ENCODE results near the gene CD52. TPM values are rescaled to one million over a fixed set of nuclear protein-coding genes. Genes with fewer than 3 reads are reported as not detected.

CD52 gene
- total RNA-seq, 1 experiment from 2014 or later, result 735 TPM

- H3K9me3 ChIP-seq (ENCODE audit: low read length), result no peaks in the 10 kb centered on the region
- peak overlapping the region; percentile 81 for H3K9ac ChIP-seq (ENCODE audit: low read length)
- H3K4me2 ChIP-seq (ENCODE audit: low read depth, low read length, poor library complexity, severe bottlenecking), result no peak overlapping the region
- no peaks in the 10 kb centered on the region for H3K9me2 ChIP-seq (replicated peaks; ENCODE audit: insufficient read depth, low read length)
- peaks cover 22% of the 10 kb centered on the region for H3K79me2 ChIP-seq (ENCODE audit: low read length)
- DNase-seq, result peak; percentile 38
- H4K20me1 ChIP-seq (ENCODE audit: insufficient read depth, low read depth, low read length), result no peaks in the 10 kb centered on the region
- no peaks in the 10 kb centered on the region for H3K27me3 ChIP-seq (ENCODE audit: low read length)
- peak overlapping the region; percentile 98 for H3K27ac ChIP-seq (ENCODE audit: low read length)
- no peak overlapping the region for H2AFZ ChIP-seq (ENCODE audit: low read length)
- H3K4me1 ChIP-seq (ENCODE audit: low read length), result peaks cover 54% of the 10 kb centered on the region
- H3K36me3 ChIP-seq (ENCODE audit: insufficient read depth, low read length), result peaks cover 26% of the 10 kb centered on the region
- no peak overlapping the region for H3K4me3 ChIP-seq (ENCODE audit: low read length)
Observed at GRCh38 chr1:26277719-26278118, 40.0 kb upstream of the CD52 start.

- Histone ChIP-seq H3K9me2 (replicated peaks; ENCODE audit: insufficient read depth, low read length) (no peaks in the 10 kb centered on the region), H4K20me1 (ENCODE audit: insufficient read depth, low read depth, low read length) (no peaks in the 10 kb centered on the region), H3K27ac (ENCODE audit: low read length) (peak overlapping the region; percentile 98), H3K9ac (ENCODE audit: low read length) (peak overlapping the region; percentile 81), H3K36me3 (ENCODE audit: insufficient read depth, low read length) (peaks cover 21% of the 10 kb centered on the region), H2AFZ (ENCODE audit: low read length) (no peak overlapping the region), H3K27me3 (ENCODE audit: low read length) (no peaks in the 10 kb centered on the region), H3K9me3 (ENCODE audit: low read length) (no peaks in the 10 kb centered on the region), H3K79me2 (ENCODE audit: low read length) (peaks cover 22% of the 10 kb centered on the region), H3K4me3 (ENCODE audit: low read length) (no peak overlapping the region), H3K4me1 (ENCODE audit: low read length) (peaks cover 60% of the 10 kb centered on the region), H3K4me2 (ENCODE audit: low read depth, low read length, poor library complexity, severe bottlenecking) (peak overlapping the region; percentile 83)
- peak; percentile 46 for DNase-seq
Observed at GRCh38 chr1:26278303-26278702, 39.5 kb upstream of the CD52 start.

- H3K27me3 ChIP-seq (ENCODE audit: low read length), result no peaks in the 10 kb centered on the region
- H3K79me2 ChIP-seq (ENCODE audit: low read length), result peaks cover 22% of the 10 kb centered on the region
- peak overlapping the region; percentile 98 for H3K27ac ChIP-seq (ENCODE audit: low read length)
- H3K9me3 ChIP-seq (ENCODE audit: low read length), result no peaks in the 10 kb centered on the region
- H3K4me3 ChIP-seq (ENCODE audit: low read length), result peak overlapping the region; percentile 73
- no peaks in the 10 kb centered on the region for H3K9me2 ChIP-seq (replicated peaks; ENCODE audit: insufficient read depth, low read length)
- peak overlapping the region; percentile 81 for H3K9ac ChIP-seq (ENCODE audit: low read length)
- peaks cover 21% of the 10 kb centered on the region for H3K36me3 ChIP-seq (ENCODE audit: insufficient read depth, low read length)
- H2AFZ ChIP-seq (ENCODE audit: low read length), result no peak overlapping the region
- DNase-seq, result peak; percentile 63
- peak overlapping the region; percentile 83 for H3K4me2 ChIP-seq (ENCODE audit: low read depth, low read length, poor library complexity, severe bottlenecking)
- H3K4me1 ChIP-seq (ENCODE audit: low read length), result peaks cover 66% of the 10 kb centered on the region
- H4K20me1 ChIP-seq (ENCODE audit: insufficient read depth, low read depth, low read length), result no peaks in the 10 kb centered on the region
Observed at GRCh38 chr1:26278724-26279455, 38.9 kb upstream of the CD52 start.

- no peaks in the 10 kb centered on the region for H4K20me1 ChIP-seq (ENCODE audit: insufficient read depth, low read depth, low read length)
- no peak within 1 kb of the TSS for H2AFZ ChIP-seq (ENCODE audit: low read length)
Observed at GRCh38 chr1:26279456-26280332, 38.1 kb upstream of the CD52 start, which contains the start of gene SH3BGRL3. SH3BGRL3 (plus strand) TSS chr1:26280086; CDS start chr1:26280156, 70 bp downstream.

GRCh38 chr1:26280333-26281042 is 37.3 kb upstream of the CD52 start:
- no peak for DNase-seq
- H3K9ac ChIP-seq (ENCODE audit: low read length), result peak overlapping the region; percentile 81
- no peaks in the 10 kb centered on the region for H4K20me1 ChIP-seq (ENCODE audit: insufficient read depth, low read depth, low read length)
- peaks cover 82% of the 10 kb centered on the region for H3K4me1 ChIP-seq (ENCODE audit: low read length)
- no peaks in the 10 kb centered on the region for H3K27me3 ChIP-seq (ENCODE audit: low read length)
- peaks cover 21% of the 10 kb centered on the region for H3K36me3 ChIP-seq (ENCODE audit: insufficient read depth, low read length)
- H3K4me3 ChIP-seq (ENCODE audit: low read length), result peak overlapping the region; percentile 73
- no peak overlapping the region for H2AFZ ChIP-seq (ENCODE audit: low read length)
- H3K4me2 ChIP-seq (ENCODE audit: low read depth, low read length, poor library complexity, severe bottlenecking), result peak overlapping the region; percentile 83
- H3K79me2 ChIP-seq (ENCODE audit: low read length), result peaks cover 22% of the 10 kb centered on the region
- no peaks in the 10 kb centered on the region for H3K9me3 ChIP-seq (ENCODE audit: low read length)
- H3K27ac ChIP-seq (ENCODE audit: low read length), result peak overlapping the region; percentile 98
- H3K9me2 ChIP-seq (replicated peaks; ENCODE audit: insufficient read depth, low read length), result no peaks in the 10 kb centered on the region

More at GRCh38 chr1:26279456-26280332, 38.1 kb upstream of the CD52 start, which contains the start of gene SH3BGRL3:
- Histone ChIP-seq H3K36me3 (ENCODE audit: insufficient read depth, low read length) (peaks cover 21% of the 10 kb centered on the region), H3K4me1 (ENCODE audit: low read length) (peaks cover 74% of the 10 kb centered on the region), H3K27ac (ENCODE audit: low read length) (peak within 1 kb of the TSS; percentile 98), H3K9me2 (replicated peaks; ENCODE audit: insufficient read depth, low read length) (no peaks in the 10 kb centered on the region), H3K27me3 (ENCODE audit: low read length) (no peaks in the 10 kb centered on the region), H3K4me3 (ENCODE audit: low read length) (peak within 1 kb of the TSS; percentile 73), H3K4me2 (ENCODE audit: low read depth, low read length, poor library complexity, severe bottlenecking) (peak within 1 kb of the TSS; percentile 83), H3K79me2 (ENCODE audit: low read length) (peaks cover 22% of the 10 kb centered on the region), H3K9ac (ENCODE audit: low read length) (peak within 1 kb of the TSS; percentile 81), H3K9me3 (ENCODE audit: low read length) (no peaks in the 10 kb centered on the region)
- DNase-seq, result peak; percentile 95

- Histone ChIP-seq H3K36me3 (ENCODE audit: insufficient read depth, low read length) (peaks cover 19% of the 10 kb centered on the region), H3K79me2 (ENCODE audit: low read length) (peaks cover 22% of the 10 kb centered on the region), H3K27me3 (ENCODE audit: low read length) (no peaks in the 10 kb centered on the region), H3K4me3 (ENCODE audit: low read length) (peak overlapping the region; percentile 73; the same call in 1 of the 2 replicates), H3K27ac (ENCODE audit: low read length) (peak overlapping the region; percentile 98), H3K4me1 (ENCODE audit: low read length) (peaks cover 83% of the 10 kb centered on the region), H3K4me2 (ENCODE audit: low read depth, low read length, poor library complexity, severe bottlenecking) (peak overlapping the region; percentile 83), H3K9me3 (ENCODE audit: low read length) (no peaks in the 10 kb centered on the region), H3K9ac (ENCODE audit: low read length) (peak overlapping the region; percentile 81), H3K9me2 (replicated peaks; ENCODE audit: insufficient read depth, low read length) (no peaks in the 10 kb centered on the region), H2AFZ (ENCODE audit: low read length) (no peak overlapping the region), H4K20me1 (ENCODE audit: insufficient read depth, low read depth, low read length) (no peaks in the 10 kb centered on the region)
- DNase-seq, result peak; percentile 45
Observed at GRCh38 chr1:26281091-26281958, 36.4 kb upstream of the CD52 start.

GRCh38 chr1:26281971-26282370 is 35.8 kb upstream of the CD52 start:
- DNase-seq, result peak; percentile 82
- peak overlapping the region; percentile 73; the same call in 1 of the 2 replicates for H3K4me3 ChIP-seq (ENCODE audit: low read length)

More at GRCh38 chr1:26281971-26282370, 35.8 kb upstream of the CD52 start:
- H4K20me1 ChIP-seq (ENCODE audit: insufficient read depth, low read depth, low read length), result no peaks in the 10 kb centered on the region
- no peak overlapping the region for H2AFZ ChIP-seq (ENCODE audit: low read length)
- H3K9me2 ChIP-seq (replicated peaks; ENCODE audit: insufficient read depth, low read length), result no peaks in the 10 kb centered on the region
- H3K4me1 ChIP-seq (ENCODE audit: low read length), result peaks cover 87% of the 10 kb centered on the region
- peak overlapping the region; percentile 81 for H3K9ac ChIP-seq (ENCODE audit: low read length)
- peaks cover 12% of the 10 kb centered on the region for H3K36me3 ChIP-seq (ENCODE audit: insufficient read depth, low read length)
- peak overlapping the region; percentile 98 for H3K27ac ChIP-seq (ENCODE audit: low read length)
- peak overlapping the region; percentile 83 for H3K4me2 ChIP-seq (ENCODE audit: low read depth, low read length, poor library complexity, severe bottlenecking)
- no peaks in the 10 kb centered on the region for H3K9me3 ChIP-seq (ENCODE audit: low read length)
- peaks cover 22% of the 10 kb centered on the region for H3K79me2 ChIP-seq (ENCODE audit: low read length)
- no peaks in the 10 kb centered on the region for H3K27me3 ChIP-seq (ENCODE audit: low read length)
